CD14-positive monocyte (primary cell): ENCODE measurements around the gene UTP3. TPM values are rescaled to one million over a fixed set of nuclear protein-coding genes. Genes with fewer than 3 reads are reported as not detected.

Experiments
- DNase-seq, 3 donors: peaks; one replicate each; pipeline ENCODE4 v3.0.0-alpha.2; 2011 to 2022
- H2AFZ ChIP-seq: 2 replicates; pipeline ENCODE4 v1.6.0; 2012; ENCODE audit warnings: mild to moderate bottlenecking, low read depth, low read length, inconsistent platforms; ENCODE audit not compliant: insufficient read depth, poor library complexity, severe bottlenecking
- H3K27ac ChIP-seq, 2 donors: 1 replicate in 1 of 2; 2 replicates in 1 of 2; pipeline ENCODE4 v1.5.1; 2012 to 2013; ENCODE audit warnings: low read length in 2 of 2, control low read depth in 1 of 2, inconsistent platforms in 1 of 2, low read depth in 1 of 2, mild to moderate bottlenecking in 1 of 2
- H3K27me3 ChIP-seq, 2 donors: one replicate each; pipeline versions ENCODE4 v1.6.0 to v1.6.1; 2011 to 2013; ENCODE audit warnings: low read length in 2 of 2; ENCODE audit not compliant: control insufficient read depth in 2 of 2, insufficient read depth in 2 of 2
- H3K36me3 ChIP-seq, 2 donors: replicated peaks in 1 of 2; 1 replicate in 1 of 2; 2 replicates in 1 of 2; pipeline versions ENCODE4 v1.5.1 to v1.6.1; 2012 to 2013; ENCODE audit warnings: low read length in 2 of 2, control low read depth in 1 of 2, inconsistent platforms in 1 of 2, mild to moderate bottlenecking in 1 of 2; ENCODE audit not compliant: insufficient read depth in 2 of 2, control insufficient read depth in 1 of 2
- H3K4me1 ChIP-seq, 2 donors: 1 replicate in 1 of 2; 2 replicates in 1 of 2; pipeline versions ENCODE4 v1.5.1 to v1.6.1; 2012 to 2013; ENCODE audit warnings: low read length in 2 of 2, control low read depth in 1 of 2, inconsistent platforms in 1 of 2, mild to moderate bottlenecking in 1 of 2, moderate library complexity in 1 of 2; ENCODE audit not compliant: insufficient read depth in 2 of 2, control insufficient read depth in 1 of 2
- H3K4me2 ChIP-seq: replicated peaks from 2 replicates; pipeline ENCODE3; 2012; ENCODE audit warnings: low read length, moderate library complexity, mild to moderate bottlenecking; ENCODE audit not compliant: poor library complexity, severe bottlenecking; ENCODE audit errors: extremely low read depth
- H3K4me3 ChIP-seq, 3 experiments: fragments of 200-600 bp in 1 of 3; sonication (generic) in 1 of 3; replicated peaks in 1 of 3; 1 replicate in 2 of 3; 2 replicates in 1 of 3; pipeline ENCODE4 v1.5.1; 2011 to 2013; ENCODE audit warnings: low read length in 3 of 3, mild to moderate bottlenecking in 3 of 3, control low read depth in 2 of 3, low read depth in 2 of 3, inconsistent platforms in 1 of 3, moderate library complexity in 1 of 3
- H3K79me2 ChIP-seq: 2 replicates; pipeline ENCODE4 v1.6.0; 2012; ENCODE audit warnings: mild to moderate bottlenecking, control low read depth, inconsistent platforms, low read length, moderate library complexity; ENCODE audit not compliant: insufficient read depth
- H3K9ac ChIP-seq: 2 replicates; pipeline ENCODE4 v1.6.0; 2017; ENCODE audit warnings: low read length, mild to moderate bottlenecking; ENCODE audit not compliant: insufficient read depth, poor library complexity, severe bottlenecking
- H3K9me3 ChIP-seq, 2 donors: replicated peaks in 1 of 2; 1 replicate in 1 of 2; 2 replicates in 1 of 2; pipeline versions ENCODE4 v1.5.1 to v1.6.1; 2012 to 2013; ENCODE audit warnings: low read length in 2 of 2, control low read depth in 1 of 2; ENCODE audit not compliant: control insufficient read depth in 1 of 2, insufficient read depth in 1 of 2
- H4K20me1 ChIP-seq: 2 replicates; pipeline ENCODE4 v1.6.0; 2012; ENCODE audit warnings: mild to moderate bottlenecking, low read length, control low read depth, moderate library complexity; ENCODE audit not compliant: insufficient read depth
- H3K27ac Mint-ChIP-seq, 7 donors: one replicate each; pipeline ENCODE4 v1.8.0; 2020; ENCODE audit warnings: mild to moderate bottlenecking in 7 of 7, mixed read lengths in 7 of 7, moderate library complexity in 6 of 7, inconsistent platforms in 2 of 7
- H3K27me3 Mint-ChIP-seq, 3 donors: one replicate each; pipeline ENCODE4 v1.8.0; 2021 to 2022; ENCODE audit warnings: low read depth in 3 of 3, mild to moderate bottlenecking in 3 of 3, mixed read lengths in 3 of 3, moderate library complexity in 3 of 3, inconsistent platforms in 1 of 3
- H3K36me3 Mint-ChIP-seq, 2 donors: one replicate each; pipeline ENCODE4 v1.8.0; 2020; ENCODE audit warnings: mixed read lengths in 2 of 2, inconsistent platforms in 1 of 2, mild to moderate bottlenecking in 1 of 2
- H3K4me1 Mint-ChIP-seq: one replicate; pipeline ENCODE4 v1.8.0; 2020; ENCODE audit warnings: mild to moderate bottlenecking, mixed read lengths
- H3K4me3 Mint-ChIP-seq, 2 donors: one replicate each; pipeline ENCODE4 v1.8.0; 2020; ENCODE audit warnings: mild to moderate bottlenecking in 2 of 2, mixed read lengths in 2 of 2, moderate library complexity in 1 of 2
- H3K9me3 Mint-ChIP-seq, 7 donors: one replicate each; pipeline ENCODE4 v1.8.0; 2020 to 2022; ENCODE audit warnings: mixed read lengths in 7 of 7, mild to moderate bottlenecking in 6 of 7, moderate library complexity in 6 of 7, inconsistent platforms in 2 of 7
- CTCF ChIP-seq: fragments of 200-600 bp; IDR thresholded peaks from one replicate; pipeline ENCODE4 v1.8.0; 2022; ENCODE audit warnings: antibody characterized with exemption, mild to moderate bottlenecking
- WGBS: methylation state at CpG from one replicate; pipeline ENCODE4 v1.1.5; 2013; ENCODE audit warnings: missing lambda C conversion rate; ENCODE audit not compliant: insufficient coverage; 5-methylcytosine and 5-hydroxymethylcytosine counted together
- intact Hi-C, 2 donors: fragments of 100-400 bp; cut with micrococcal nuclease; formaldehyde crosslinking; loops; one replicate each; pipeline versions ENCODE4 v1.15.0 to v1.15.1; 2023
- polyA plus RNA-seq, 3 donors: library from polyadenylated mRNA; depleted of rRNA in 1 of 3; unstranded in 2 of 3; stranded (reverse) in 1 of 3; fragments of 300-500 nt in 2 of 3; fragments of >200 nt in 1 of 3; fragmentation: Illumina TruSeq in 2 of 3; gene quantifications; 1 replicate in 2 of 3; 2 replicates in 1 of 3; pipeline ENCODE4 v1.2.3, GENCODE V29; 2012 to 2021

The UTP3 gene
- polyA plus RNA-seq, 3 donors = 3.0 to 10.8 (median 5.0) TPM

- no peak overlapping the region for H3K9ac ChIP-seq
- intact Hi-C loops = no loop called here
- Mint-ChIP-seq H3K4me1 (no peaks in the 10 kb centered on the region), H3K27ac (no peak overlapping the region), H3K27me3 (peaks cover 0 to 1% (median 0%) of the 10 kb centered on the region in 3 donors), H3K36me3 (no peaks in the 10 kb centered on the region), H3K4me3 (no peak overlapping the region), H3K9me3 (peaks cover 0 to 2% (median 0%) of the 10 kb centered on the region in 7 donors)
- no peak overlapping the region for H2AFZ ChIP-seq
- TF ChIP-seq CTCF = no peak
- no peak overlapping the region for H3K27ac ChIP-seq
- no peaks in the 10 kb centered on the region for H4K20me1 ChIP-seq
- H3K4me3 ChIP-seq = no peak overlapping the region
- H3K9me3 ChIP-seq = no peaks in the 10 kb centered on the region
- H3K79me2 ChIP-seq = no peaks in the 10 kb centered on the region
- no peak overlapping the region for H3K4me2 ChIP-seq
- DNase-seq = no peak
- H3K4me1 ChIP-seq = no peaks in the 10 kb centered on the region
- 83% methylated on average over 1 of the region's 6 CpGs for WGBS
- H3K36me3 ChIP-seq = no peaks in the 10 kb centered on the region
- H3K27me3 ChIP-seq = no peaks in the 10 kb centered on the region
Measured at GRCh38 chr4:70676554-70677090, 11.7 kb upstream of the UTP3 start.

GRCh38 chr4:70678383-70678999 lies 9.8 kb upstream of the UTP3 start:
- Histone ChIP-seq H3K4me2 (no peak overlapping the region), H3K36me3 (no peaks in the 10 kb centered on the region), H4K20me1 (no peaks in the 10 kb centered on the region), H3K4me3 (no peak overlapping the region), H3K79me2 (no peaks in the 10 kb centered on the region), H3K9me3 (no peaks in the 10 kb centered on the region), H2AFZ (no peak overlapping the region), H3K4me1 (no peaks in the 10 kb centered on the region), H3K27me3 (no peaks in the 10 kb centered on the region), H3K27ac (no peak overlapping the region), H3K9ac (no peak overlapping the region)
- TF ChIP-seq CTCF = no peak
- Mint-ChIP-seq H3K36me3 (no peaks in the 10 kb centered on the region), H3K27ac (no peak overlapping the region), H3K4me1 (no peaks in the 10 kb centered on the region), H3K4me3 (no peak overlapping the region), H3K9me3 (peaks cover 0 to 1% (median 0%) of the 10 kb centered on the region in 7 donors), H3K27me3 (peaks cover 0 to 2% (median 1%) of the 10 kb centered on the region in 3 donors)
- WGBS = no CpG with 5 or more reads among the region's 1 CpG
- DNase-seq = no peak
- intact Hi-C loops = no loop called here
